K562 (cell line): ENCODE measurements around the gene PTPN7. TPM values are rescaled to one million over a fixed set of nuclear protein-coding genes. Genes with fewer than 3 reads are reported as not detected.

Source experiments
- ARID2 ChIP-seq: fragments of 450-650 bp; IDR thresholded peaks from 2 replicates; pipeline ENCODE4 v1.6.1; 2017; ENCODE audit warnings: antibody characterized with exemption, mild to moderate bottlenecking
- ATF7 ChIP-seq: fragments of 450-650 bp; IDR thresholded peaks from 2 replicates; pipeline ENCODE4 v1.7.1; 2014; ENCODE audit warnings: mild to moderate bottlenecking, moderate library complexity
- BRF1 ChIP-seq: IDR thresholded peaks from 3 replicates; pipeline ENCODE4 v1.6.1; 2011; ENCODE audit warnings: borderline replicate concordance, mild to moderate bottlenecking; ENCODE audit not compliant: insufficient read length; ENCODE audit errors: extremely low read depth
- CHD1 ChIP-seq: fragments of 200-600 bp; sonication (generic); IDR thresholded peaks from one replicate; pipeline ENCODE4 v1.6.1; 2012; ENCODE audit warnings: mild to moderate bottlenecking, moderate library complexity, low read length, inconsistent platforms
- CHD4 ChIP-seq: fragments of 200-600 bp; sonication (generic); IDR thresholded peaks from 3 replicates; pipeline ENCODE4 v1.6.1; 2012; ENCODE audit warnings: low read depth, mild to moderate bottlenecking, mixed read lengths, low read length, inconsistent platforms; ENCODE audit not compliant: insufficient read depth, insufficient replicate concordance, poor library complexity, severe bottlenecking
- FOXO4 ChIP-seq: fragments of 450-650 bp; formaldehyde crosslinking; IDR thresholded peaks from 2 replicates; pipeline ENCODE4 v1.4.0; 2020; ENCODE audit warnings: mild to moderate bottlenecking, moderate library complexity
- GABPB1 ChIP-seq: sonication (generic); formaldehyde crosslinking; IDR thresholded peaks from 2 replicates; pipeline ENCODE4 v1.8.0; 2022; ENCODE audit warnings: mild to moderate bottlenecking, missing genetic modification reagents
- GATAD2B ChIP-seq: fragments of 450-650 bp; IDR thresholded peaks from 2 replicates; pipeline ENCODE4 v1.6.1; 2017; ENCODE audit warnings: mild to moderate bottlenecking, borderline replicate concordance
- HBP1 ChIP-seq: fragments of 450-650 bp; formaldehyde crosslinking; IDR thresholded peaks from 2 replicates; pipeline ENCODE4 v1.4.0; 2022; ENCODE audit warnings: missing genetic modification characterization
- HNRNPH1 ChIP-seq: fragments of 200-400 bp; formaldehyde crosslinking; optimal IDR thresholded peaks from 2 replicates; pipeline ENCODE3; 2017; ENCODE audit warnings: low read depth, mild to moderate bottlenecking, low read length, moderate library complexity
- KAT7 ChIP-seq: sonication (generic); formaldehyde crosslinking; IDR thresholded peaks from 2 replicates; pipeline ENCODE4 v1.8.0; 2022; ENCODE audit warnings: missing genetic modification reagents, mild to moderate bottlenecking, borderline replicate concordance
- KAT8 ChIP-seq: fragments of 450-650 bp; IDR thresholded peaks from 2 replicates; pipeline ENCODE4 v1.6.1; 2016; ENCODE audit warnings: low read depth, mild to moderate bottlenecking
- KHSRP ChIP-seq: fragments of 450-650 bp; IDR thresholded peaks from 2 replicates; pipeline ENCODE4 v1.6.1; 2017
- L3MBTL2 ChIP-seq: fragments of 450-650 bp; IDR thresholded peaks from 2 replicates; pipeline ENCODE4 v1.6.1; 2016; ENCODE audit warnings: mild to moderate bottlenecking, moderate library complexity
- MAFF ChIP-seq: IDR thresholded peaks from 2 replicates; pipeline ENCODE4 v1.6.1; 2012; ENCODE audit warnings: low read length, improper control_type of control experiment
- MAFK ChIP-seq: IDR thresholded peaks from 2 replicates; pipeline ENCODE4 v1.6.1; 2011; ENCODE audit warnings: low read length, improper control_type of control experiment
- MED1 ChIP-seq: sonication (generic); formaldehyde crosslinking; IDR thresholded peaks from 2 replicates; pipeline ENCODE4 v1.8.1; 2023; ENCODE audit warnings: missing genetic modification reagents, borderline replicate concordance
- PHB ChIP-seq: fragments of 250-450 bp; sonication (Bioruptor Pico); IDR thresholded peaks from 2 replicates; pipeline ENCODE4 v1.5.0; 2021
- RBM34 ChIP-seq: fragments of 200-400 bp; formaldehyde crosslinking; IDR thresholded peaks from 2 replicates; pipeline ENCODE4 v1.6.1; 2018; ENCODE audit warnings: low read length, borderline replicate concordance; ENCODE audit not compliant: insufficient read depth
- SRSF1 ChIP-seq: fragments of 200-400 bp; formaldehyde crosslinking; IDR thresholded peaks from 2 replicates; pipeline ENCODE4 v1.6.1; 2017; ENCODE audit warnings: mild to moderate bottlenecking, low read depth, low read length, moderate library complexity
- ZC3H4 ChIP-seq: sonication (generic); formaldehyde crosslinking; IDR thresholded peaks from 2 replicates; pipeline ENCODE4 v1.9.0; 2021; ENCODE audit warnings: missing genetic modification reagents, borderline replicate concordance
- ZNF668 ChIP-seq: fragments of 250-450 bp; sonication (Bioruptor Pico); IDR thresholded peaks from 2 replicates; pipeline ENCODE4 v1.8.0; 2022; ENCODE audit warnings: mild to moderate bottlenecking, inconsistent platforms
- ZNF695 ChIP-seq: fragments of 450-650 bp; formaldehyde crosslinking; IDR thresholded peaks from 2 replicates; pipeline ENCODE4 v1.4.0; 2020; ENCODE audit warnings: mild to moderate bottlenecking, moderate library complexity
- ZNF699 ChIP-seq: fragments of 250-450 bp; sonication (Bioruptor Pico); IDR thresholded peaks from 2 replicates; pipeline ENCODE4 v1.8.0; 2021; ENCODE audit warnings: mild to moderate bottlenecking, moderate library complexity; ENCODE audit not compliant: insufficient replicate concordance
- ZNF79 ChIP-seq: fragments of 250-450 bp; sonication (Bioruptor Pico); IDR thresholded peaks from 2 replicates; pipeline ENCODE4 v1.4.0; 2020; ENCODE audit warnings: low read depth, mild to moderate bottlenecking, moderate library complexity
- polyA plus RNA-seq, 8 experiments: library from polyadenylated mRNA; depleted of rRNA in 4 of 8; stranded (reverse) in 5 of 8; unstranded in 3 of 8; fragments of >200 nt; fragmentation: Nextera tagmentation in 2 of 8; fragmentation: Illumina TruSeq in 1 of 8; extraction: Ambion mirVana in 2 of 8; extraction: Trizol in 1 of 8; gene quantifications; 2 replicates each; pipeline versions ENCODE4 v1.2.1 to v1.2.3, GENCODE V29; 2011 to 2014; ENCODE audit warnings: inconsistent platforms in 1 of 8, missing spikeins in 1 of 8
- total RNA-seq, 7 experiments: library from RNA; depleted of rRNA in 6 of 7; stranded (reverse); fragments of >200 nt in 6 of 7; fragmentation: Illumina TruSeq in 2 of 7; extraction: Trizol in 2 of 7; gene quantifications; 2 replicates each; pipeline versions ENCODE4 v1.2.1 to v1.2.3, GENCODE V29; 2011 to 2021; ENCODE audit warnings: low replicate concordance in 1 of 7
- TF ChIP-seq, protein P1 (sequence below): IDR thresholded peaks from 2 replicates; pipeline ENCODE4 v1.6.1; 2011; ENCODE audit warnings: borderline replicate concordance, low read depth, mild to moderate bottlenecking, moderate library complexity, low read length; ENCODE audit not compliant: insufficient read depth, poor library complexity, severe bottlenecking

The PTPN7 gene
- total and polyA plus RNA-seq, 9 of the 15 experiments (the other 6 are each of a cell fraction or from before 2014, with no cell fraction given), result 18.7 to 144 (median 120) TPM

DNA sequence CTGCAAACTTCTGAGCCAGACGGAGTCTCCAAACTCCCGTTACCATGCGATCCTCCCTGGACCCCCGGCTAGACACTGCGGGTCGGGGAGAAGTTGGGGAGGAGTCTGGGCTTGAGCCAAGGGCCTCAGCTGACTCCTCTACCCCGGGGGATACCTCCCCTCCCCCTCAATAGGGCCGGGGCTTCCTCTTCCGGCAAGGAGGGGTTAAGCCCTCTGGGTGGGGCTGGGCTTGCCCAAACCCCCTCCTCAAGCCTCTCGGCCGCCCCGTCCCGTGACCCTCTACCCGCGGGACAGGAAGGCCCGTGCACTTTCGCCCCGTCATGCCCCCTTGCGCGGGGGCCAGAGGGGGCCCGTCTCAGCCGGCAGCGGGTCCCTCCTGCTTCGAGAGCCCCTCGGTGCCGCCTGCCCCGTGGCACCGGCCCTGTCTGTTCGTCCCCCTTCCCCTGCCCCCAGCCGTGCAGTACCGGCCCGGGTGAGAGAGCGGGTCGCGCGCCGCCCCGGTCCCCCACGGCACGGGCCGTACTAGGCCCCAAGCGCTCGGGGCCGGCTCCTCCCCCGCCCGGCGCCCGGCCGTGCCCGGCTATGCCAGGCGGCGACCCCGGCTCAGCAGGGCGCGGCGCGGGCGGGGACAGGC lies 16.5 kb downstream of the PTPN7 start (continued):
- TF ChIP-seq FOXO4, result no peak
- no peak for TF ChIP-seq ZNF695
- no peak for TF ChIP-seq ZNF79 (CRISPR knock-in tag)
- TF ChIP-seq GABPB1 (CRISPR knock-in tag), result peak; percentile 49; the same call in 1 of the 2 replicates
- no peak for TF ChIP-seq HBP1 (CRISPR knock-in tag)
- TF ChIP-seq ARID2, result no peak
- no peak for TF ChIP-seq KHSRP
- TF ChIP-seq MAFF, result no peak
- no peak for TF ChIP-seq SRSF1
- TF ChIP-seq PHB (CRISPR knock-in tag), result no peak
- TF ChIP-seq RBM34, result no peak
- no peak for TF ChIP-seq MED1 (CRISPR knock-in tag)
- 0 out of 2 replicates have a peak, but pooled peaks have one; percentile 13 for TF ChIP-seq L3MBTL2
- no peak for TF ChIP-seq GATAD2B
- no peak for TF ChIP-seq ATF7
- no peak for TF ChIP-seq KAT8
- TF ChIP-seq, protein P1, sequence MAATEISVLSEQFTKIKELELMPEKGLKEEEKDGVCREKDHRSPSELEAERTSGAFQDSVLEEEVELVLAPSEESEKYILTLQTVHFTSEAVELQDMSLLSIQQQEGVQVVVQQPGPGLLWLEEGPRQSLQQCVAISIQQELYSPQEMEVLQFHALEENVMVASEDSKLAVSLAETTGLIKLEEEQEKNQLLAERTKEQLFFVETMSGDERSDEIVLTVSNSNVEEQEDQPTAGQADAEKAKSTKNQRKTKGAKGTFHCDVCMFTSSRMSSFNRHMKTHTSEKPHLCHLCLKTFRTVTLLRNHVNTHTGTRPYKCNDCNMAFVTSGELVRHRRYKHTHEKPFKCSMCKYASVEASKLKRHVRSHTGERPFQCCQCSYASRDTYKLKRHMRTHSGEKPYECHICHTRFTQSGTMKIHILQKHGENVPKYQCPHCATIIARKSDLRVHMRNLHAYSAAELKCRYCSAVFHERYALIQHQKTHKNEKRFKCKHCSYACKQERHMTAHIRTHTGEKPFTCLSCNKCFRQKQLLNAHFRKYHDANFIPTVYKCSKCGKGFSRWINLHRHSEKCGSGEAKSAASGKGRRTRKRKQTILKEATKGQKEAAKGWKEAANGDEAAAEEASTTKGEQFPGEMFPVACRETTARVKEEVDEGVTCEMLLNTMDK, result no peak
- TF ChIP-seq MAFK, result no peak
- no peak for TF ChIP-seq ZNF699 (CRISPR knock-in tag)
- TF ChIP-seq BRF1, result no peak
- TF ChIP-seq CHD4, result no peak
- TF ChIP-seq ZC3H4 (CRISPR knock-in tag), result 0 out of 2 replicates have a peak, but pooled peaks have one; percentile 19
- TF ChIP-seq CHD1, result peak; percentile 71
- 0 out of 2 replicates have a peak, but pooled peaks have one; percentile 16 for TF ChIP-seq KAT7
- TF ChIP-seq ZNF668 (CRISPR knock-in tag), result no peak
- TF ChIP-seq HNRNPH1, result no peak
